Natural killer cell (primary cell): ENCODE measurements around the gene PDSS1. TPM values are rescaled to one million over a fixed set of nuclear protein-coding genes. Genes with fewer than 3 reads are reported as not detected.
"Not testable (repeated sequence)": the region's sequence is repeated elsewhere in the genome, so short reads cannot be mapped to it uniquely, and the experiment has no call there.

Experiments
- ATAC-seq, 3 donors: fragments of 150-1000 bp in 2 of 3; fragments of 200-7000 bp in 1 of 3; cut with Tn5 transposase; 1 replicate in 1 of 3; 2 replicates in 2 of 3; pipeline ENCODE4 v1.10.0; 2021; ENCODE audit warnings: mild to moderate bottlenecking in 2 of 3, moderate library complexity in 2 of 3
- DNase-seq, 2 donors: peaks; one replicate each; pipeline versions ENCODE4 v3.0.0 to v3.0.0-alpha.2; 2013 to 2021; ENCODE audit warnings: mixed read lengths in 1 of 2
- H3K27ac ChIP-seq: one replicate; pipeline ENCODE4 v1.5.1; 2013; ENCODE audit warnings: mild to moderate bottlenecking, low read length
- H3K27me3 ChIP-seq: one replicate; pipeline ENCODE4 v1.6.1; 2013; ENCODE audit warnings: low read length; ENCODE audit not compliant: control insufficient read depth, insufficient read depth
- H3K36me3 ChIP-seq: one replicate; pipeline ENCODE4 v1.6.1; 2013; ENCODE audit warnings: low read length; ENCODE audit not compliant: control insufficient read depth, insufficient read depth
- H3K4me1 ChIP-seq: one replicate; pipeline ENCODE4 v1.6.1; 2013; ENCODE audit warnings: low read length; ENCODE audit not compliant: control insufficient read depth, insufficient read depth
- H3K4me3 ChIP-seq: one replicate; pipeline ENCODE4 v1.5.1; 2013; ENCODE audit warnings: low read length
- H3K9me3 ChIP-seq: one replicate; pipeline ENCODE4 v1.6.1; 2013; ENCODE audit warnings: low read length; ENCODE audit not compliant: control insufficient read depth, insufficient read depth
- H3K27ac Mint-ChIP-seq, 2 donors: one replicate each; pipeline ENCODE4 v1.8.0; 2022; ENCODE audit warnings: mild to moderate bottlenecking in 2 of 2, mixed read lengths in 2 of 2, moderate library complexity in 1 of 2
- H3K27me3 Mint-ChIP-seq, 2 donors: one replicate each; pipeline ENCODE4 v1.8.0; 2022; ENCODE audit warnings: low read depth in 2 of 2, mixed read lengths in 2 of 2
- H3K36me3 Mint-ChIP-seq: one replicate; pipeline ENCODE4 v1.8.0; 2022; ENCODE audit warnings: mixed read lengths
- H3K4me1 Mint-ChIP-seq, 2 donors: one replicate each; pipeline ENCODE4 v1.8.0; 2022; ENCODE audit warnings: mixed read lengths in 2 of 2
- H3K4me3 Mint-ChIP-seq: one replicate; pipeline ENCODE4 v1.8.0; 2022; ENCODE audit warnings: mild to moderate bottlenecking, moderate library complexity, mixed read lengths
- H3K9me3 Mint-ChIP-seq, 2 donors: one replicate each; pipeline ENCODE4 v1.8.0; 2022; ENCODE audit warnings: mixed read lengths in 2 of 2
- CTCF ChIP-seq: fragments of 200-600 bp; IDR thresholded peaks from one replicate; pipeline ENCODE4 v1.8.0; 2022; ENCODE audit warnings: antibody characterized with exemption
- WGBS: methylation state at CpG from one replicate; pipeline ENCODE4 v1.1.7; 2013; ENCODE audit warnings: missing lambda C conversion rate; ENCODE audit not compliant: insufficient coverage; 5-methylcytosine and 5-hydroxymethylcytosine counted together
- intact Hi-C: fragments of 100-400 bp; cut with micrococcal nuclease; formaldehyde crosslinking; loops from one replicate; pipeline ENCODE4 v1.14.2; 2022
- total RNA-seq, 4 donors: library from RNA; stranded (reverse); fragments of 120-200 nt in 1 of 4; gene quantifications; one replicate each; pipeline versions ENCODE4 v1.2.3 to v1.2.4, GENCODE V29; 2013 to 2022

PDSS1 gene
- total RNA-seq, 3 donors from 2014 or later (not counting 1 experiment from before 2014, with no cell fraction given) = 3.5 to 4.4 (median 3.7) TPM

- Histone ChIP-seq H3K36me3 (no peaks in the 10 kb centered on the region), H3K4me1 (no peaks in the 10 kb centered on the region), H3K27ac (no peak overlapping the region), H3K9me3 (no peaks in the 10 kb centered on the region), H3K4me3 (no peak overlapping the region), H3K27me3 (no peaks in the 10 kb centered on the region)
- H3K27ac Mint-ChIP-seq = no peak overlapping the region
- no peak for TF ChIP-seq CTCF
- no peaks in the 10 kb centered on the region for H3K36me3 Mint-ChIP-seq
- peaks cover 9 to 11% of the 10 kb centered on the region in 2 donors for H3K27me3 Mint-ChIP-seq
- DNase-seq (no peak), ATAC-seq (no peak)
- H3K9me3 Mint-ChIP-seq = no peaks in the 10 kb centered on the region
- no peak overlapping the region for H3K4me3 Mint-ChIP-seq
- H3K4me1 Mint-ChIP-seq = peaks cover 0 to 5% of the 10 kb centered on the region in 2 donors
- intact Hi-C loops = no loop called here
- no CpG with 5 or more reads among the region's 1 CpG for WGBS
Observed at GRCh38 chr10:26681076-26681475, 16.4 kb upstream of the PDSS1 start.

GRCh38 chr10:26681971-26682370 lies 15.5 kb upstream of the PDSS1 start:
- H3K27me3 ChIP-seq, H3K4me1 Mint-ChIP-seq, H3K4me1 ChIP-seq, H3K27ac ChIP-seq, H3K9me3 Mint-ChIP-seq, H3K4me3 ChIP-seq, H3K27ac Mint-ChIP-seq, H3K36me3 Mint-ChIP-seq, ATAC-seq, H3K36me3 ChIP-seq, DNase-seq, H3K9me3 ChIP-seq, H3K4me3 Mint-ChIP-seq, intact Hi-C loops: not testable (repeated sequence)
- 60% methylated on average over 1 of the region's 3 CpGs for WGBS
- H3K27me3 Mint-ChIP-seq = peaks cover 9 to 11% of the 10 kb centered on the region in 2 donors

- no peak for ATAC-seq
- 48% methylated on average over 6 of the region's 6 CpGs for WGBS
Observed at GRCh38 chr10:26682931-26683330, 14.6 kb upstream of the PDSS1 start.

GRCh38 chr10:26684667-26685264 lies 12.7 kb upstream of the PDSS1 start:
- not testable (repeated sequence) for H3K9me3 ChIP-seq, H3K4me3 Mint-ChIP-seq, H3K9me3 Mint-ChIP-seq, H3K27me3 ChIP-seq, H3K27ac Mint-ChIP-seq, H3K36me3 ChIP-seq, H3K36me3 Mint-ChIP-seq, H3K4me1 ChIP-seq, H3K4me3 ChIP-seq, H3K27ac ChIP-seq, H3K4me1 Mint-ChIP-seq
- DNase-seq = peak in 1 of 2 donors; percentile 70
- intact Hi-C loops = loop anchor here (1.0 kb wide), 1 partner anchor 198 kb away; no protein-coding TSS in a partner anchor
- WGBS = 23% methylated on average over 6 of the region's 6 CpGs
- TF ChIP-seq CTCF = peak; percentile 69
- H3K27me3 Mint-ChIP-seq = peaks cover 10 to 11% of the 10 kb centered on the region in 2 donors
- ATAC-seq = peak; percentile 84 to 95 (median 89)

More at GRCh38 chr10:26682931-26683330, 14.6 kb upstream of the PDSS1 start:
- no peak overlapping the region for H3K4me3 Mint-ChIP-seq
- TF ChIP-seq CTCF = no peak
- peaks cover 0 to 5% of the 10 kb centered on the region in 2 donors for H3K4me1 Mint-ChIP-seq
- H3K9me3 Mint-ChIP-seq = no peaks in the 10 kb centered on the region
- DNase-seq = peak in 1 of 2 donors; percentile 67
- Histone ChIP-seq H3K4me3 (no peak overlapping the region), H3K4me1 (no peaks in the 10 kb centered on the region), H3K27me3 (no peaks in the 10 kb centered on the region), H3K9me3 (no peaks in the 10 kb centered on the region), H3K36me3 (no peaks in the 10 kb centered on the region), H3K27ac (no peak overlapping the region)
- H3K27ac Mint-ChIP-seq = no peak overlapping the region
- peaks cover 5 to 9% of the 10 kb centered on the region in 2 donors for H3K27me3 Mint-ChIP-seq
- intact Hi-C loops = no loop called here
- H3K36me3 Mint-ChIP-seq = no peaks in the 10 kb centered on the region
